Measurements from ENCODE around the gene AGO3.
"Not testable (repeated sequence)": the region's sequence is repeated elsewhere in the genome, so short reads cannot be mapped to it uniquely, and the experiment has no call there.

Gene AGO3

GRCh38 chr1:35930593-35931445, at the start of gene AGO3:
AGO3 (plus strand) TSS chr1:35931105; CDS start chr1:35931427, 322 bp downstream.
- peak; percentile 93 for DNase-seq (ENCODE audit: low spot score)

DNA sequence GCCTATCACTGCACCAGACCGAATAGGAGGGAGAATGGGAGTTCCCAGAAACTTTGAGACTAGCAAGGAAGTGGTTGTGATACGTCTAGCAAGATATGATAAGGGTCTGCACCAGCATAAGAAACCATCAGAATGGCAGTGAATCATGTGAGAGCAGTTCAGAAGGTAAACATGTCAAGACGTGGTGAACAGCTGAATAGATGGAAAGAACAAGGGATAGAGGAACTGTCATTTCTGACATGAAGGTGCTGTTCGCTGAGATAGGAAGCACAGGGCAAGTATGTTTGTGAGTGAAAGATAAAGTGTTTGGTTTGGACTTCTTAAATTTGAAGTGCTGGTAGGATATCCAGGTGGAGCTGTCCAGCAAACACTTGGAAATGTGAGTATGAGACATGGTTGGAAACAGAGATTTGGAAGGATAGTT, 49.0 kb upstream of the AGO3 start:
- no peak for DNase-seq (ENCODE audit: low spot score)

- DNase-seq (ENCODE audit: low spot score) = no peak
These were observed 48.3 kb upstream of the AGO3 start for GRCh38 chr1:35882586-35882944.

GRCh38 chr1:35882945-35883634, 47.8 kb upstream of the AGO3 start, which contains the start of gene AGO1:
AGO1 (plus strand) TSS chr1:35883209; CDS start chr1:35883422, 213 bp downstream.
- peak; percentile 100 for DNase-seq (ENCODE audit: low spot score)

DNA sequence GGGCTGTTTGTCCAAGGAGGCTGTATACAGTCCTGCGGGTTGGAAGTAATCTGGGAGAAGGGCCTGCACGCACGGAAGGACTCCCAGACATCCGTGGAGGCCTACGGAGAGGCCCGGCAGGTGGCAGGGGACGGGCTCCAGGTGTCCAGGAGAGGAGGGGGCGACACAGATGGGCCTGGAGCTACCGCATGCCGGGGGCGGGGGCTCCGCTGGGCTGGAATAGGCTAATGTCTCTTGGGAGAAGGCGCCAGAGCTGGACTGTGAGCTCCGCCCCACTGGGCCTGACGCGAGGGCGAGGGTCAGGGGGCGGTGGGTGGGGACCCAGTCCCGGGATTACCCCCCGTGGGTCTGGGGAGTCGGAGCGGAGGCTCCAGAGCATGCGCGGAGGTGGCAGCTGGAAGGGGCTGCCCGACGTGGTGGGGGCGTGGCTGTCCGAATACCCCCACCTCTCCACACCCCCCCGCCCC, 47.2 kb upstream of the AGO3 start:
- peak; percentile 80 for DNase-seq (ENCODE audit: low spot score)

DNA sequence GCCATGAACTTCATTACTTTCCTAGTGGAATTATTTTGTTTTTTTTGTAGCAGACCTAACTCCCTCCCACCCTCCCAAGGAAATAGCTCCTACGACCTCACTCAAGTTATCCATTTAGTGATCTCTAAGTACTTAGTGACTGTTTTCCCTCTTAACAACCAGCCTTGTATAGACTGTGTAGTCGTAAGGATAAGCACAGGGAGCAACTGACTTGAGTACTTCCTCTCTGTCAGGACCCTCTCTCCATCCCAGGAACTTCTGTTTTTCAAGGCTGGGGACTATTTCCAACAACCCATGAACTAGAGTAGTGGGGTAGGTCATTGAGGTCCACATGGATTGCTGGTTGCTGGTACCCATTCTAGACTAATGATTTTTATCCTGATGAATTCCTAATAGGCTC, 46.0 kb upstream of the AGO3 start:
- no peak for DNase-seq (ENCODE audit: low spot score)

DNA sequence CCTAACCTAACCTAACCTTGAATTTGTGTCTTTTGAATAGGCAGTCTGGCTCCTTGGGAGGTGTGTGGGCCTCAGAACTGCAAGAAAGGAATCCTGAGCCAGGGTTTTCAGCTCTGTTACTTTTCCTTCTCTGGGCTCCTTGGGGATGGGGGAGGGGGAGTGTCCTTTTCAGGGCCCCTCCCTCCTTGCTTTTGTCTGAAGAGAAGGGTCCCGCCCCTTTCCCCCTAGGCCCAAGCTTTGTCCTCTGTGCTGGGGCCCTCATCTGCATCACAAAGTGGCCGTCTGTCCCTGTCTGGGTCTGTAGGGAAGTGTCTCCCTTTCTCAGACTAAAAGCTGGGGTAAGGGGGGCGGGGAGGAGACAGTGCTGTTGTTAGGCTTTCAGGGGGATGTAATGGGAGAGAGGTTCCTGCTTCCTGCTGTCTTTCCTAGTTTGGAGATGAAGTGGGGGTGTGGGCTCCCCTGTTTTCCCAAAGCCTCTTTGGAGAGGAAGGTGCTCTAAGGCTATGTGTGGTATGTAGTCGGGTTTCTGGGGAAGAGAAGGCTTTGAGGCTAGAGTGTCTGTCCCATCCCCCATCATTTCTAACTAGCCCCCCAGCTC, 44.8 kb upstream of the AGO3 start:
- peak; percentile 53 for DNase-seq (ENCODE audit: low spot score)

- no peak for DNase-seq (ENCODE audit: low spot score)
These were observed 44.1 kb upstream of the AGO3 start for GRCh38 chr1:35886577-35887431.

- DNase-seq (ENCODE audit: low spot score) = no peak
These were observed 43.4 kb upstream of the AGO3 start for GRCh38 chr1:35887508-35887907.

DNA sequence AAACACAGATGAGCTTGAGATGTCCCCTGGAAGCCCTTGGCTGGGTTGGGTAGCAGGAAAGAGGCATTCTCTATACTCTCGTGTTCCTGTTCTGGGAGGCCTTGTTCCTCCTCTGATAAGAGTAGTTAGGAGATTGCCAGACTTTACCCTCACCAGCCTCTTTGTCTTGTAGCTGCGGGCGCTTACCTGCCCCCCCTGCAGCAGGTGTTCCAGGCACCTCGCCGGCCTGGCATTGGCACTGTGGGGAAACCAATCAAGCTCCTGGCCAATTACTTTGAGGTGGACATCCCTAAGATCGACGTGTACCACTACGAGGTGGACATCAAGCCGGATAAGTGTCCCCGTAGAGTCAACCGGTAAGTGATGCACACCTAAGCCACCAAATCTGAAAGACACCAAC, 42.6 kb upstream of the AGO3 start:
- DNase-seq (ENCODE audit: low spot score) = no peak

- DNase-seq (ENCODE audit: low spot score) = not testable (repeated sequence)
These were observed 41.9 kb upstream of the AGO3 start for GRCh38 chr1:35888981-35889380.

- no peak for DNase-seq (ENCODE audit: low spot score)
These were observed 37.6 kb upstream of the AGO3 start for GRCh38 chr1:35893051-35893879.

DNA sequence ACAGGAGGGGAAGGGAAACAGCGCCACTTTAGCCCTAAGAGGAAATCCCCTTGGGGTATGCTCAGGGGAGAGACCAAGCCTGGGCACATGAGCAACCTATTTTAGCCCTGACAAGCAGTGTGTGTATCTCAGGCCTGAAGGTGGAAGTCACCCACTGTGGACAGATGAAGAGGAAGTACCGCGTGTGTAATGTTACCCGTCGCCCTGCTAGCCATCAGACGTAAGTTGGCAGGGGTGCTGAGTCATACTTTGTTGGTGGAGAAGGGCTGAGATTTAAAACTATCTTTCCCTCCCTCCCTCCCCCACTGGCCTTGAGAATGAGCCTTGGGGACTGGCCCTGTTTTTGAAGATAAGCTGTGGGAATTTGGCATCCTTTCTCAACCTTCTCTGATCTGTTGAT, 36.7 kb upstream of the AGO3 start:
- no peak for DNase-seq (ENCODE audit: low spot score)

DNA sequence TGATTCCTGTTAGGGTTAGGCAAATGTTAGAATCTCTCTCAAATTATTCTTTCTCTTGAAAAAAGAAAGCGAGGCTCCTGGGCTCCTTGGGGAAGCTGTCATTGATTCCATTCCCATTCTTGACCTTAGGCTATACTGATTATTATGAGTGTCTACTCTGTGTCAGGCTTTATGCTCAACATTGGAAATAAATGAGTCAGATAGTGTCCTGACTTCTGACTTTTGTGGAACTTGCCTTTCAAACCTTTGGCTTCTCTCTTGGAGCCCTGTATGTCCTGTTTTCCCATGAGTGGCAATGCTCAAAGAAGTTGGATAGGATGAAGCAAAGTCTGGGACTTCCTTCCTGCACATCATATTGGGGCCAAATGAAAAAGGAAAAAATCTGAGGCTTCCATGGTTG, 36.2 kb upstream of the AGO3 start:
- DNase-seq (ENCODE audit: low spot score) = no peak

- no peak for DNase-seq (ENCODE audit: low spot score)
These were observed 31.0 kb upstream of the AGO3 start for GRCh38 chr1:35899941-35900340.

- DNase-seq (ENCODE audit: low spot score) = no peak
These were observed 29.7 kb upstream of the AGO3 start for GRCh38 chr1:35901235-35901634.

DNA sequence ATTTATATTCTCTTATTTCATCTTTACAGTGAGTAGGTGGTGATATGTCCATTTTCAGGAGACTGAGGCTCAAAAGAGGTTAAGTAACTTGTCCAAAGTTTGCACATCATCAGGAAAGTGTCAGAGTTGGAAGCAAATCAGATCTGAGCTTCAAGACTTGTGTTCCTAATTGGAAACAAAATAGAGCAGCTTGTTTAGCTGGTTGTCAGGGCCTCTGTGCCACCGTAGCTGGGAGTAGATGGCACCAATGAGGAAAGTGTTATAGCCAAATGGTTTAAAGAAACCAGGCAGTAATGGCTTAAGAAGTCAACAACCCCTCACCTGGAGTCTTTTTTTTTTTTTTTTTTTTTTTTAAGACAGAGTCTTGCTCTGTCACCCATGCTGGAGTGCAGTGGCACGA, 28.2 kb upstream of the AGO3 start:
- DNase-seq (ENCODE audit: low spot score) = no peak

DNA sequence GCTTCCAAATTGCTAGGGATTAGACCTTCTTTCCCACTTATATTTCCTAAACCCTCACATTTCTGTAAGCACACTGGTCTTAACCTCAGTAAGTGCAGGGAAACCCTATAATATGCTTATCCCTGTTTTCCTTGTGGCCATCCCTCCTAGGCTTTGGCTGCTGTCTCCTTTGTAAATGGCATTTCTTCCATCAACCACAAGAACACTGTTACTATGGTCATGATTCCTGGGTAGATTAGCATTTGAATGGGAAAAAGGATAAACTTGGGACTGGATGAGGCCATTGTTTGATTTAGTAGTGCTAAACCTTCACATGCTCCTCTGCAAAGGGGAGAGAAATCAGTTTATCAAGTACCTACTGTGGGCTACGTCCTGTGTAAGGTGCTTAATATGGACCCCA, 16.2 kb upstream of the AGO3 start:
- DNase-seq (ENCODE audit: low spot score) = no peak

GRCh38 chr1:35915693-35916092, 15.2 kb upstream of the AGO3 start:
- DNase-seq (ENCODE audit: low spot score) = no peak

- no peak for DNase-seq (ENCODE audit: low spot score)
These were observed 7.1 kb upstream of the AGO3 start for GRCh38 chr1:35923791-35924221.

DNA sequence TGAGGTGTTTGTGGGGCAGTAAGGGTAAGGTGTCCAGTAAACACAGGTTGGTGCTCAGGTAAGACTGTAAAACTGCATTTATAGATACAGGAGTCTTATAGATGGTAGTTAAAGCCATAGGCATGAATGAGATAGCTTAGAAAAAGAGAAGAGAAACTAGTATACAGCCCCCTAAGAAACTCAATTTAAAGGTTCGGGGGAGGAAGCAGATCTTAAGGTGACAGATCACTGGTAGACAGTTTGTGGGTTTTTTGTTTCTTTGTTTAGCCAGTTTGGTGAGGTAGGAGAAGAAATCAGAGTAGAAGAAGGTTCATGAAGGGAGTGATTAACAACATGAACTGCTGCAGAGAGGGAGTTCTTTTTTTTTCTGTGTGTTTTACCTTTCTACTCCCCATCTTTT, 6.1 kb upstream of the AGO3 start:
- DNase-seq (ENCODE audit: low spot score) = no peak
